Stimulated activated CD4-positive, alpha-beta T cell treated with anti-CD3 and anti-CD28 coated beads, TNF-alpha, amount 100 ng/mL, for 48 hours (primary cell): Measurements from ENCODE around the gene PCYT1A.
"Not testable (repeated sequence)": the region's sequence is repeated elsewhere in the genome, so short reads cannot be mapped to it uniquely, and the experiment has no call there.

ENCODE experiments used
- DNase-seq, 3 donors: peaks; one replicate each; pipeline ENCODE4 v3.0.0-alpha.2; 2020; ENCODE audit warnings: low read depth in 3 of 3

The PCYT1A gene

DNA sequence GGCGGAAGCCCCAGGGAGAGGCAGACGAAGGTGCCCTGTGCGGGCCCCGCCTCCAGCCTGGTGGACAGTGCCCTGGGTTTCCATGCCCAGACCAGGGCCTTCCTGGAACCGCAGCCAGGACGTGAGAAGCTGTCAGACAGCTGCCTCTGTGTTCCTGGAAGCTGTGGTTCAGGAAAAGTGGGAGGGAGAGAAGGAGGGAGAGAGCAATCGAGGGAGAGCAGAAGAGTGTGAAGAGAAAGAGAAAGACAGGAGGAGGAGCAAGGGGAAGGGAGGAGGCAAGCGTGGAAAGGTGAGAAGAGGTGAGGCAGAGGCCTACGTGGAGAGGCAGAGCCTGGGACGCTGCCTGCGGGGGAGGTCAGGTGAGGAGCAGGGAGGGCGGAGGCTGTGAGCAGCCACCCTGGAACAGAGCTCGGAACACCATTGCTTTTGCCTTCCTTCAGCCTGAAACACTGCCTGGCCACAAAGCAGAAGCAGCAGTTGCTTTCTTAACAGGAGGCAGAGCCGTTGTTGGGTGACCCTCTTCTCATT, 94.9 kb downstream of the PCYT1A start:
- DNase-seq, result no peak

DNA sequence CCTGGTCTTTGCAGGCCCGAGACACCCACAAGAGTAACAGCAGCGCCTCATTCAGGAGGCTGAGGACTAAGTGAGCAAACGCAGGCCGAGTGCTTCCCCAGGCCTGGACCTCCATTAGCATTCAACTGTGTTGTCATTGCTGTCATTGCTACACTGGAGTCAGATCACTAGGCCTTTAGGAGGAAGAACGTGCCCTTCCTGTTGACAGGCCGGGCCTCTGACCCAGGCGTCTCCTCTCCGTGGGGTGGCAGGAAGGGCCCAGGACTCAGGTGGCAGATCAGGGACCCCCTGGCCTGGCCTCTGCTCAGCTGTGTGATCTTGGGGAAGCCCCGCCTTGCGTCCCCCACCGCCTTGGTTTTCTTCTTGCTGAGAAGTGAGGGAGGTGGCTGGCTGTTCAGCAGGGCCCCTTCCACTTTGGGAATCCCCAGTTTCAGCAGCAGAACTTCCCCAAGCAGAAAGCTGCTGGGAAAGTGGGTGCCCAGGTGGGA, 95.4 kb downstream of the PCYT1A start:
- no peak for DNase-seq

DNA sequence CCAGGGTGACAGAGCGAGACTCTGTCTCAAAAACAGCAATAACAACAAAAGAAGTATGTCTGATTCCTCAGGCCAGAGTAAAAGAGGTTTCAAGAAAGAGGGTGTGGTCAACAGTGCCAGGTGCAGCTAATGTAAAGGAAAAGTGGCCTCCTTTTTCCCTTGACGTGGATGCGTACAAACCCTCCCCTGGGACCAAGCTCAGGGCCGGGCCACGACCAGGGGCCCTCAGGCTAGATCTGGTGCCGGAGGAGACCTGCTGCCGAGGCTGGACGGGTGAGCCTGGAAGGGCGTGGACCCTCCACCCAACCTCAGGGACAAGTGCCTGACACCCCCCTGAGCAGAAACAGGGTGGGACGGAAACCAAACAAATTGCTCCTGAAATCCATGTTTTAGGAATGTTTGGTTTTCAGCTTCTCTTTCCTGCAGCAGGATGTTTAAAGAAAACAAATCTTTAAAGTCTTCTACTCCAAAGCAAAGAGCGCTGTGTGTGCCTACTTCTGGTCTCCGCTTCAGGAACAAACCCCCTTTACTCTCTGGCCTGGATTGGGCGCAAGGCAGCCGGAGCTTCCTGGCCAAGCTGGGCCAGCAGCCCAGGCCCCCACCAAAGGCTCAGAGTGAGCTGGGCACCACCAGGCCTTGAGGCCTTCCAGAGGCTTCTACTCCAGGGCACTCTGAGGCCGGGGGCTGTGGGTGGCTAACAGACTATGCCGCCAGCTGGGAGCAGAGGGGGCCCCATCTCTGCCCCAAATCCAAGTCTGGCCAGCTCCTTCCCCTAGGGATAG, 97.8 kb downstream of the PCYT1A start:
- DNase-seq, result no peak

DNA sequence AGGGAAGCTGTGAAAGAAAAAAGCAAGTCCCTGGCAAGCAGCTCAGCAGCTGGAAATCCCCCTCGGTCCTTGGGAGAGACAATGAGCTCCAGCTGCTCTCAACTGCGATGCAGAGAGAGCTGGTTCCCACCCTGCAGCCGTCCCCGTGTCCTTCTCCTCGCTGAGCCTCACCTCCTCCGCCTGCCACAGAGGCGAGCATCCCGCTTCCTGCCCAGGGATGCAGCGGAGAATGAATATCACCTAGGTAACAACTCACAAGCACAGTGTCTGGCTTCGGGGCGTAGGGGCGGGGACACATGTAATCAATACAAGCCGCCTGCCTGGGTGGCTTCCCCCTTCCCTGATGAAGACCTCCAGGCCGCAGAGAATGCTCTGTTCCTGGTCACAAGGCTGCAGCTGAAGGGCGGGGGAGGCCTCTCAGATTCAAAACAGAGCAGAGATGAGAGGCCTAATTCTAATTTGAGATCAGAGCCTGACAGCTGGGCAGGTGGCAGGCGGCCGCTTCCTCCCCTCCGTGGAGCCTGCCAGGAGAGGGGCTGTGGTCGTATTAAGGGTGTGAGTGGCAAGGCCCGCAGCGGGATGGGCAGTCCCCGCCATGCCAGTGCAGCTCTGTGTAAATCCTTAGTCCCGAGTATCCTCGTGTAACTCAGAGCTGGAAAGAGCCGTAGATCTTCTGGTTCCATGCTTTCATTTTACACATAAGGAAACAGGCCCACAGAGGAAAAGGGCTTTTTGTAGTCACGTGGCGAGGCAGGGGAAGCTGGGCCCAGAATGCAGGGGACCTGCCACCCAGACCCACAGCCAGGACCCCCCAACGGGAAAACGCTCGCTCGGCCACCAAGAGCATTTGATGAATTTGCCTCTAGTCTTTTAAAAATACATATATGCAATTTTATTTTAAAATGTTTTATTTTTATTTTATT, 100.6 kb downstream of the PCYT1A start:
- DNase-seq, result no peak

DNA sequence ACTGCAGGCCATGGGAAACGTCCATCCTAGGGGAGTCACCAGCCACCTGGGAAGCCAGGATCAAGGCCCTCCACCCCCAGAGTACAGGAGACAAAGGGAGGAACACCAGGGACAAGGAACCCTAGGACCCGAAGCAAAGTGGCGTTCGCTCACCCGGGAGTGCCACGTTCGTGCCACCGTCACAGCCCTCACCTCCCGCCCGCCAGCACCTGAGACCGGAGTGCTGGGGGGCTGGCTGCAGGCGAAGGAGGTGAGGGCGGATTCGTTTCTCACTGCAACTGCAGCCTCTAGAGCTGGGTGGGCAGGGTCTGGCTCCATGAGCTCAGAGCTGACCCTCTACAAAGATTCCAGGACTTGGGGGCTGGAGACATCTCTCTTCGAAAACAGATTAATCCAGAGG, 102.6 kb downstream of the PCYT1A start:
- no peak for DNase-seq

DNA sequence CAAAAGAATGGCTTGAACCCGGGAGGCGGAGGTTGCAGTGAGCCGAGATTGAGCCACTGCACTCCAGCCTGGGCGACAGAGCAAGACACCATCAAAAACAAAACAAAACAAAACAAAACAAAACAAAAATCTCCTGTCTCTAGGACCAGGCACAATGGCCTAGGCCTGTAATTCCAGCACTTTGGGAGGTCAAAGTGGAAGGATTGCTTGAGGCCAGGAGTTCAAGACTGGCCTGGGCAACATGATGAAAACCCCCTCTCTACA, 103.4 kb downstream of the PCYT1A start:
- not testable (repeated sequence) for DNase-seq

DNA sequence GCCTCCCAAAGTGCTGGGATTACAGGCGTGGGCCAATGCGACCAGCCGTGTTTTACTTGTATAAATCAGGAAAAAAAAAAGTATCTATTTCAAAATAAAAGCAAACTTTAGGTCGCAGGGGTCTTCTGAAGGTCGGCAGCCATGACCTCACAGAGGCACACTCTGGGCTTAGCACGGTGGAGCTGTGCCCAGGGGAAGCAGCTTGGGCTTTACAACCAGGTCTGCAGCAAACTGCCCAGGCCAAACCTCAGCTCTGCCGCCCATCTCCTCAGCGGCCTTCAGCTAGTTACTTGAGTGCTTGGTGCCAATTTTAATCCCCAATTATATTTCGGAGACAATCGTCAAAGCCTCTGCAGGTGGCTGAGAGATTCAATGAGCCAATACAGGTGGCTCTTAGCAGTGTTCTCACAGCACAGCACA, 106.4 kb downstream of the PCYT1A start:
- no peak for DNase-seq

DNA sequence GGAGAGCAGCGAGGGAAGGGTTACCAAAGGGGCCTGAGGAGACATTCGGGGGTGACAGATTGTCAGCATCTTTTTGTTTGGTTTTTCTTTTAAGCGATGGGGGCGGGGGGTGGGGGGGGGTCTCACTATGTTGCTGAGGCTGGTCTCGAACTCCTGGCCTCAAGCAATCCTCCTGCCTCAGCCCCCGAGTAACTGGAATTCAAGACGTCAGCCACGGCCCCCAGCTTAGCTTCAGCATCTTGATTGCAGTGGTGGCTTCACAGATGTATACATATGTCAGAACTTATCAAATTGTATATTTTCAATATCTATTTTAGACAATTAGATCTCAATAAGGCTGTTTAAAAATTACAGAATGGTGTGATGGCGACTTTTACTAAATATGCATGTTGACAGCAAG, 107.2 kb downstream of the PCYT1A start:
- DNase-seq, result no peak
